ENCODE measurements around the gene CRYGC. TPM values are rescaled to one million over a fixed set of nuclear protein-coding genes. Genes with fewer than 3 reads are reported as not detected.

The CRYGC gene
- total RNA-seq, 1 donor from 2014 or later = not detected

GRCh38 chr2:208156439-208156838, 26.8 kb upstream of the CRYGC start:
- H3K4me1 Mint-ChIP-seq (ENCODE audit: unreplicated experiment) = no peaks in the 10 kb centered on the region
- H3K36me3 Mint-ChIP-seq (ENCODE audit: low read depth, unreplicated experiment) = no peaks in the 10 kb centered on the region
- no peak for DNase-seq (ENCODE audit: low spot score)
- H3K27me3 Mint-ChIP-seq (ENCODE audit: unreplicated experiment) = peaks cover 3% of the 10 kb centered on the region
- no peak overlapping the region for H3K4me3 Mint-ChIP-seq (ENCODE audit: unreplicated experiment)
- no peak for TF ChIP-seq CTCF (IDR thresholded peaks at IDR 0.05; ENCODE audit: unreplicated experiment)
- H3K27ac Mint-ChIP-seq (ENCODE audit: unreplicated experiment) = no peak overlapping the region
- H3K9me3 Mint-ChIP-seq (ENCODE audit: unreplicated experiment) = no peaks in the 10 kb centered on the region

- Mint-ChIP-seq H3K9me3 (ENCODE audit: unreplicated experiment) (no peaks in the 10 kb centered on the region), H3K27me3 (ENCODE audit: unreplicated experiment) (no peaks in the 10 kb centered on the region), H3K36me3 (ENCODE audit: low read depth, unreplicated experiment) (peaks cover 5% of the 10 kb centered on the region), H3K4me1 (ENCODE audit: unreplicated experiment) (peaks cover 3% of the 10 kb centered on the region), H3K4me3 (ENCODE audit: unreplicated experiment) (no peak overlapping the region), H3K27ac (ENCODE audit: unreplicated experiment) (no peak overlapping the region)
- no peak for TF ChIP-seq CTCF (IDR thresholded peaks at IDR 0.05; ENCODE audit: unreplicated experiment)
- DNase-seq (ENCODE audit: low spot score) = no peak
Observed at GRCh38 chr2:208153156-208153555, 23.5 kb upstream of the CRYGC start.

- Mint-ChIP-seq H3K27ac (ENCODE audit: unreplicated experiment) (no peak overlapping the region), H3K4me1 (ENCODE audit: unreplicated experiment) (peaks cover 7% of the 10 kb centered on the region), H3K4me3 (ENCODE audit: unreplicated experiment) (no peak overlapping the region), H3K27me3 (ENCODE audit: unreplicated experiment) (peaks cover 5% of the 10 kb centered on the region), H3K36me3 (ENCODE audit: low read depth, unreplicated experiment) (peaks cover 5% of the 10 kb centered on the region), H3K9me3 (ENCODE audit: unreplicated experiment) (no peaks in the 10 kb centered on the region)
- no peak for DNase-seq (ENCODE audit: low spot score)
- no peak for TF ChIP-seq CTCF (IDR thresholded peaks at IDR 0.05; ENCODE audit: unreplicated experiment)
Observed at GRCh38 chr2:208150956-208151355, 21.3 kb upstream of the CRYGC start.

GRCh38 chr2:208150094-208150493, 20.5 kb upstream of the CRYGC start:
- Mint-ChIP-seq H3K36me3 (ENCODE audit: low read depth, unreplicated experiment) (peaks cover 5% of the 10 kb centered on the region), H3K27me3 (ENCODE audit: unreplicated experiment) (peaks cover 5% of the 10 kb centered on the region), H3K4me1 (ENCODE audit: unreplicated experiment) (peaks cover 7% of the 10 kb centered on the region), H3K4me3 (ENCODE audit: unreplicated experiment) (no peak overlapping the region), H3K27ac (ENCODE audit: unreplicated experiment) (no peak overlapping the region), H3K9me3 (ENCODE audit: unreplicated experiment) (no peaks in the 10 kb centered on the region)
- no peak for DNase-seq (ENCODE audit: low spot score)
- no peak for TF ChIP-seq CTCF (IDR thresholded peaks at IDR 0.05; ENCODE audit: unreplicated experiment)

GRCh38 chr2:208148803-208149202, 19.2 kb upstream of the CRYGC start:
- peak; percentile 16 for TF ChIP-seq CTCF (IDR thresholded peaks at IDR 0.05; ENCODE audit: unreplicated experiment)
- Mint-ChIP-seq H3K4me1 (ENCODE audit: unreplicated experiment) (peaks cover 7% of the 10 kb centered on the region), H3K36me3 (ENCODE audit: low read depth, unreplicated experiment) (peaks cover 5% of the 10 kb centered on the region), H3K27me3 (ENCODE audit: unreplicated experiment) (peaks cover 5% of the 10 kb centered on the region), H3K27ac (ENCODE audit: unreplicated experiment) (no peak overlapping the region), H3K9me3 (ENCODE audit: unreplicated experiment) (no peaks in the 10 kb centered on the region), H3K4me3 (ENCODE audit: unreplicated experiment) (no peak overlapping the region)
- no peak for DNase-seq (ENCODE audit: low spot score)
